Activated CD4-positive, alpha-beta T cell treated with anti-CD3 and anti-CD28 coated beads, Interleukin-2, amount 50 U/mL, for 16 hours (primary cell): ENCODE data around the gene KCNQ1OT1.

Experiments used
- DNase-seq: peaks from one replicate; pipeline ENCODE4 v3.0.0-alpha.2; 2020

KCNQ1OT1 gene

GRCh38 chr11:2699531-2700414 lies at the start of gene KCNQ1OT1:
TSS of gene KCNQ1OT1 (minus strand) at chr11:2699994.
- DNase-seq, result peak; percentile 91

- no peak for DNase-seq
Measured at GRCh38 chr11:2748814-2749554, 49.2 kb upstream of the KCNQ1OT1 start.

GRCh38 chr11:2748061-2748813 lies 48.4 kb upstream of the KCNQ1OT1 start:
- no peak for DNase-seq

- no peak for DNase-seq
Measured at GRCh38 chr11:2747248-2748027, 47.6 kb upstream of the KCNQ1OT1 start.

- DNase-seq, result no peak
Measured at GRCh38 chr11:2746401-2747247, 46.8 kb upstream of the KCNQ1OT1 start.

GRCh38 chr11:2745511-2745910 lies 45.7 kb upstream of the KCNQ1OT1 start:
- no peak for DNase-seq

- DNase-seq, result no peak
Measured at GRCh38 chr11:2744166-2744565, 44.4 kb upstream of the KCNQ1OT1 start.

GRCh38 chr11:2743427-2744110 lies 43.8 kb upstream of the KCNQ1OT1 start:
- DNase-seq, result no peak

- DNase-seq, result no peak
Measured at GRCh38 chr11:2742611-2743426, 43.0 kb upstream of the KCNQ1OT1 start.

GRCh38 chr11:2742201-2742600 lies 42.4 kb upstream of the KCNQ1OT1 start:
- DNase-seq, result no peak

- no peak for DNase-seq
Measured at GRCh38 chr11:2741377-2742131, 41.8 kb upstream of the KCNQ1OT1 start.

- DNase-seq, result no peak
Measured at GRCh38 chr11:2741006-2741376, 41.2 kb upstream of the KCNQ1OT1 start.

GRCh38 chr11:2740275-2740940 lies 40.6 kb upstream of the KCNQ1OT1 start:
- no peak for DNase-seq

- DNase-seq, result no peak
Measured at GRCh38 chr11:2739531-2740274, 39.9 kb upstream of the KCNQ1OT1 start.

GRCh38 chr11:2738551-2739431 lies 39.0 kb upstream of the KCNQ1OT1 start:
- no peak for DNase-seq

GRCh38 chr11:2737866-2738265 lies 38.1 kb upstream of the KCNQ1OT1 start:
- DNase-seq, result no peak

- DNase-seq, result no peak
Measured at GRCh38 chr11:2737226-2737590, 37.4 kb upstream of the KCNQ1OT1 start.
